Measurements from ENCODE around the gene ADCY1. TPM values are rescaled to one million over a fixed set of nuclear protein-coding genes. Genes with fewer than 3 reads are reported as not detected.

ADCY1 gene
- total RNA-seq, 2 experiments from 2014 or later: 0.03 TPM; not detected in 1

DNA sequence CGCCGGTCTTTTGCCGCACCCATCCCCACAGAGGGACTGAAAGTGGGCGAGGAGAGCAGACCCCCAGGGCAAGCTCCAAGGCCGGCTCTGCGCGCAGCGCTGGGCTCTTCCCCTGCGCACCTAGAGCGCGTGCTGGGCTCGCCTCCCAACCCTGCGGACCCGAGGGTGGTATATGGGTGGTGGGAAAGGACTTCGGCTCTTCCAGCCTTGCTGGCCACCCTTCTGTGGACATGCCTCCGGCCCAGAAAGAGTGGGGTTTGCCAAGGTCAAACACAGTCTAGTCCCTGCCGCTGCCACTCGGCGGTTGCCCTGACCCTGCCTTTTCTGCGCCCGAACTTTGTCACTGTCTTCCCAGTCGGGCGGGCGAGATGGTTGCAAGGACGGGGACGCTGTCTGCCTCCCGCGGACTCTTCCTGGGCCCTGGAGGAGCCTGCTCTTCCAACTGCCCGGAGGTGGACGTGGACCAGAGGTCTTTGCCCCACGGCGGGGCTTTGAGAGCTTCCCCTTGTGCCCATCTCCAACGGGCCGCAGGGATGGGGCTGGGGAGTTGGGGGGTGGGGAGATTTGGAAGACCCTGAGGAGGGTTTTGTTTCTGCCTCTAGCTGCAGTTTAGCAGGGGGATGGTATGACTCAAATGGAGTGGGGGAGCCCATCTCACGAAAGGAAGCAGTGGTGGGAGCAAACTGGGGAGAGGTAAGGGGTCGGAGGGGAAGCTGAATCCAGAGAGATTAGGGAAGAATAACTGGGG, 1.5 kb downstream of the ADCY1 start:
- TF ChIP-seq, protein P1, sequence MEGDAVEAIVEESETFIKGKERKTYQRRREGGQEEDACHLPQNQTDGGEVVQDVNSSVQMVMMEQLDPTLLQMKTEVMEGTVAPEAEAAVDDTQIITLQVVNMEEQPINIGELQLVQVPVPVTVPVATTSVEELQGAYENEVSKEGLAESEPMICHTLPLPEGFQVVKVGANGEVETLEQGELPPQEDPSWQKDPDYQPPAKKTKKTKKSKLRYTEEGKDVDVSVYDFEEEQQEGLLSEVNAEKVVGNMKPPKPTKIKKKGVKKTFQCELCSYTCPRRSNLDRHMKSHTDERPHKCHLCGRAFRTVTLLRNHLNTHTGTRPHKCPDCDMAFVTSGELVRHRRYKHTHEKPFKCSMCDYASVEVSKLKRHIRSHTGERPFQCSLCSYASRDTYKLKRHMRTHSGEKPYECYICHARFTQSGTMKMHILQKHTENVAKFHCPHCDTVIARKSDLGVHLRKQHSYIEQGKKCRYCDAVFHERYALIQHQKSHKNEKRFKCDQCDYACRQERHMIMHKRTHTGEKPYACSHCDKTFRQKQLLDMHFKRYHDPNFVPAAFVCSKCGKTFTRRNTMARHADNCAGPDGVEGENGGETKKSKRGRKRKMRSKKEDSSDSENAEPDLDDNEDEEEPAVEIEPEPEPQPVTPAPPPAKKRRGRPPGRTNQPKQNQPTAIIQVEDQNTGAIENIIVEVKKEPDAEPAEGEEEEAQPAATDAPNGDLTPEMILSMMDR (IDR thresholded peaks at IDR 0.05): no peak
- POLR2A ChIA-PET: no interaction called here
- no peaks in the 10 kb centered on the region for H3K36me3 Mint-ChIP-seq (ENCODE audit: low read depth)
- CTCF ChIA-PET: no interaction called here
- H3K4me3 Mint-ChIP-seq: no peak overlapping the region
- DNase-seq: no peak
- intact Hi-C loops (cut with DNase I, micrococcal nuclease): no loop called here
- H3K27me3 Mint-ChIP-seq: peaks cover 61% of the 10 kb centered on the region
- Histone ChIP-seq H3K4me3 (ENCODE audit: low read length) (no peak overlapping the region), H3K9me3 (ENCODE audit: control insufficient read depth in 1 of 2, insufficient read depth in 1 of 2, low read length in 2 of 2) (peaks cover 0 to 18% of the 10 kb centered on the region in 2 experiments), H3K36me3 (ENCODE audit: insufficient read depth, low read length) (no peaks in the 10 kb centered on the region), H3K27ac (ENCODE audit: low read depth in 1 of 2, low read length in 2 of 2) (no peak overlapping the region), H3K4me1 (ENCODE audit: insufficient read depth, low read length) (no peaks in the 10 kb centered on the region), H3K27me3 (ENCODE audit: control insufficient read depth in 1 of 2, insufficient read depth in 2 of 2, low read length in 2 of 2) (peaks cover 21 to 50% of the 10 kb centered on the region in 2 experiments)
- H3K4me1 Mint-ChIP-seq (ENCODE audit: low read depth): no peaks in the 10 kb centered on the region
- ATAC-seq (ENCODE audit: poor library complexity): no peak
- no peak overlapping the region for H3K27ac Mint-ChIP-seq
- no peaks in the 10 kb centered on the region for H3K9me3 Mint-ChIP-seq

DNA sequence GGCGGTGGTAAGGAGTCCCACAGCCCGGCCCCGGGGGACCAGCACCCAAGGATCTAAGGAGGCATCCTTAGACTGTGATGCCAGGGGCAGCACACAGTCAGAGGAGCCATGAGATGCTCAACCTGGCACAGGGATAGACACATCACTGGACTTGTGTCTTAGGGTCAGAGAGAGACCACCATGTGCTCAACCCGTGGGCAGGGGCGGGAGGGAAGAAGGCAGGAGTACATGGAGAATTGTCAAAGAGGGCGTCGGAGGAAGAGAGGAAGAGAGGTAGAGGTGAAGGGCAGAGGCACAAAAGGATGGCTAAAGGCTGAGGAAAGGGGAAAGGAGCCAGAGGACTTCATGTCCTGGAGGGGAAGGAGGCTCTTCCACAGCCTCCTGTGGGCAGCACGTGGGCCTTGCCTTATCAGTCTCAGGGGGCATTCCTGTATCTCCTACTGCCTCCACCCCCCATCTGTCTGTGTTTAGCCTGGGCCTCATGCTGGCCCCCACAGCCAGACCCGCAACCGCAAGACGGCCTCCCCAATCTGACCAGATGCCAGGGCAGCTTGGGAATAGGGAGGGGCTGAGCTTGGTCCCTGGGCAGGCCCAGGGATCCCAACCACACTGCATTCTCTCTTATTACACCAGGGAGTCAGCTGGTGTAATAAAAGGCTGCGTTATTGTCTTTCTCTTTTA, 2.2 kb downstream of the ADCY1 start:
- POLR2A ChIA-PET: no interaction called here
- DNase-seq: no peak
- Histone ChIP-seq H3K4me1 (ENCODE audit: insufficient read depth, low read length) (no peaks in the 10 kb centered on the region), H3K9me3 (ENCODE audit: control insufficient read depth in 1 of 2, insufficient read depth in 1 of 2, low read length in 2 of 2) (peaks cover 0 to 18% of the 10 kb centered on the region in 2 experiments), H3K27ac (ENCODE audit: low read depth in 1 of 2, low read length in 2 of 2) (no peak overlapping the region), H3K27me3 (ENCODE audit: control insufficient read depth in 1 of 2, insufficient read depth in 2 of 2, low read length in 2 of 2) (peaks cover 21 to 49% of the 10 kb centered on the region in 2 experiments), H3K36me3 (ENCODE audit: insufficient read depth, low read length) (no peaks in the 10 kb centered on the region), H3K4me3 (ENCODE audit: low read length) (no peak overlapping the region)
- intact Hi-C loops (cut with DNase I, micrococcal nuclease): no loop called here
- Mint-ChIP-seq H3K27me3 (peaks cover 56% of the 10 kb centered on the region), H3K27ac (no peak overlapping the region), H3K9me3 (no peaks in the 10 kb centered on the region), H3K4me3 (no peak overlapping the region), H3K36me3 (ENCODE audit: low read depth) (no peaks in the 10 kb centered on the region), H3K4me1 (ENCODE audit: low read depth) (no peaks in the 10 kb centered on the region)
- ATAC-seq (ENCODE audit: poor library complexity): no peak
- TF ChIP-seq, protein P1 (IDR thresholded peaks at IDR 0.05): no peak
- CTCF ChIA-PET: no interaction called here

DNA sequence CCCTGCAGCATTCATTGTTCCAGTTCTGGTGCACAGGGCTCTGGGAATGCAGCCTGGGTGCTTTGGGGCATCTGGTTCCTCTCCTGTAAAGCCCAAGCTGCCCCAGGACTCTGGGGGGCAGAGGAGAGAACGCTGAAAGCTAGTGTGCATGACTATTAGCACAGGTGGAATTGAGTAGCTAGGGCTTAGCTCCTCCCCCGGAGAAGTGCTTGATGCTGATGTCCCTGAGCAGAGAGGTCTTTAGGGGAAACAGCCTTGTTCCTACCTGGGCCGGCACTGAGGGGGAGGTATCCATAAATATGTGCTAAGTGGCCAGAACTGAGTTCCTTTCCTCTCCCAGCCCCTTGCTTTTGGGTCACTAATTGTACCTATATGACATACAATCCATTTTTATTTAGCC, 3.9 kb downstream of the ADCY1 start:
- Mint-ChIP-seq H3K4me3 (no peak overlapping the region), H3K36me3 (ENCODE audit: low read depth) (no peaks in the 10 kb centered on the region), H3K27ac (no peak overlapping the region), H3K9me3 (no peaks in the 10 kb centered on the region), H3K4me1 (ENCODE audit: low read depth) (no peaks in the 10 kb centered on the region), H3K27me3 (peaks cover 40% of the 10 kb centered on the region)
- Histone ChIP-seq H3K36me3 (ENCODE audit: insufficient read depth, low read length) (no peaks in the 10 kb centered on the region), H3K4me3 (ENCODE audit: low read length) (no peak overlapping the region), H3K4me1 (ENCODE audit: insufficient read depth, low read length) (no peaks in the 10 kb centered on the region), H3K27ac (ENCODE audit: low read depth in 1 of 2, low read length in 2 of 2) (no peak overlapping the region), H3K9me3 (ENCODE audit: control insufficient read depth in 1 of 2, insufficient read depth in 1 of 2, low read length in 2 of 2) (peaks cover 0 to 18% of the 10 kb centered on the region in 2 experiments), H3K27me3 (ENCODE audit: control insufficient read depth in 1 of 2, insufficient read depth in 2 of 2, low read length in 2 of 2) (peaks cover 16 to 33% of the 10 kb centered on the region in 2 experiments)
- POLR2A ChIA-PET: no interaction called here
- DNase-seq (no peak), ATAC-seq (ENCODE audit: poor library complexity) (no peak)
- CTCF ChIA-PET: no interaction called here
- TF ChIP-seq, protein P1 (IDR thresholded peaks at IDR 0.05): no peak
- intact Hi-C loops (cut with DNase I, micrococcal nuclease): no loop called here

Measured in CD4-positive, alpha-beta T cell (primary cell).